Lower leg skin (tissue), 3 donors: ENCODE results near the gene HFE.

Source experiments
- CTCF ChIP-seq, 3 donors: fragments of 450-650 bp; IDR thresholded peaks; one replicate each; pipeline ENCODE4 v1.5.1; 2016; ENCODE audit warnings: antibody characterized with exemption in 3 of 3, mild to moderate bottlenecking in 3 of 3, moderate library complexity in 2 of 3
- POLR2A ChIP-seq, 2 donors: fragments of 450-650 bp; IDR thresholded peaks; one replicate each; pipeline ENCODE4 v1.6.1; 2016 to 2017; ENCODE audit warnings: antibody characterized with exemption in 2 of 2, mild to moderate bottlenecking in 1 of 2, moderate library complexity in 1 of 2

- TF ChIP-seq POLR2A (IDR thresholded peaks at IDR 0.05) (no peak), CTCF (IDR thresholded peaks at IDR 0.05) (no peak)
These were observed 29.0 kb downstream of the HFE start for GRCh38 chr6:26116267-26116666.
